Measurements from ENCODE around the gene COA1.

Gene COA1

DNA sequence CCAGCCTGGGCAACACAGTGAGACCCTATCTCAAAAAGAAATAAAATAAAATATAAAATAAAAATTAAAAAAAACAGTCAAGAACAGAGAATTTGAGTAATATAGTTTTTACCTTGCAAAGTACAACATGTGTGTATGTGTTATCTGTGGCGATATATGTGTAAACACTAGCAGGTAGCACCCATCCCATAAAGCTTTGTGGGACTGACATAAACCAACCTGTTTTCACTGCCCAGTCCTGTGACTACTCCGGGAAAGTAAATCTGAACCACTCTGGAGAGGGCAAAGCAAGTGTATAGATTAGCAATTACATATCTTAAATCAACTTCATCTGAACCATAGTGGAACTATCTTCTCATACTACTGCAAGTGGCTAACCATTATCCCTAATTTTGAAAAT lies 72.3 kb downstream of the COA1 start:
- DNase-seq (ENCODE audit: low read depth in 1 of 2, low spot score in 1 of 2), result no peak

DNA sequence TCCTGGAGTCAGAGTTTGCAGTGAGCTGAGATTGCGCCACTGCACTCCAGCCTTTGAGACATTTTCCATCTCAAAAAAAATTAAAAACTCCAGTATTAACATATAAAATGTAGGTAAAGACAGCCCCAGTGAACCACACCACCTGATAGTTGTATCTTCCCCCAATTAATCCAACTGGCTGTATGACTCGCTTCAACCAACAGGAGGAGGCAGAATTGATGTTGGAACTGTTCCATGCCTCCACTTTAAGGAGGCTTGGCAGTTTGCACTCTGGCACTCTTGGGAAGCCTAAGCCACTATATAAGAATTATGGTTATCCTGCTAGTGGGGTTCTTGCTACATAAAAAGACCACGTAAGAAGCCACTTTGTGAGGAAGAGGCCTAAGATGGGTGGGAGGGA lies 73.7 kb downstream of the COA1 start:
- no peak for DNase-seq (ENCODE audit: low read depth in 1 of 2, low spot score in 1 of 2)

DNA sequence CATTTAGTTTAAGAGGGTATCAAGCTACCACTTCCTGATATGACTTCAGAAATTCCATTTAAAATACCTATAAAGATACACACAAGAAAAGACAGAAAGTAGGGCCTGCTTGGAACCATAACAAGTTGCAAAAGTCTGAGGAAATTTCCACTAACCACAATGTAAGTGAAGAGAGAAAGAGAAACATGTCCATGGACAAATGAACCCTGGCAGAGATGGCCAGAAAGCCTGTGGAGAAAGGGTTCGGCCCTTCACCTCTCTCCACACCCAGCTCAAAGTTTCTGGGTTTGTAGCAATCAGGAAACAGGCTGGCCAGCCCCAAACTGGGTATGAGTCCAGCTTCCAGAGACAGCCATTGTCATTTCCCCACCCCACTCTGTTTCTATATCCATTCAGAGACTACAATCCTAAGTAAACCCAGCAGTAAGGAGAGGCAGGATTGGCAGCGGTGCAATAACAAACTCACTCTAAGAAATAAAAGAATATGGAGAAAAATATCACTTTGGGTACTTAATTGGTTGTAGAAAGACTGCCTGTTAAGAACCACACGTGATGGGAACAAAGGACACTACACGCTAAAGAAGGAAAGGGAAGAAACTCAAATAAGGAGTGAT lies 75.3 kb downstream of the COA1 start:
- no peak for DNase-seq (ENCODE audit: low read depth in 1 of 2, low spot score in 1 of 2)

DNA sequence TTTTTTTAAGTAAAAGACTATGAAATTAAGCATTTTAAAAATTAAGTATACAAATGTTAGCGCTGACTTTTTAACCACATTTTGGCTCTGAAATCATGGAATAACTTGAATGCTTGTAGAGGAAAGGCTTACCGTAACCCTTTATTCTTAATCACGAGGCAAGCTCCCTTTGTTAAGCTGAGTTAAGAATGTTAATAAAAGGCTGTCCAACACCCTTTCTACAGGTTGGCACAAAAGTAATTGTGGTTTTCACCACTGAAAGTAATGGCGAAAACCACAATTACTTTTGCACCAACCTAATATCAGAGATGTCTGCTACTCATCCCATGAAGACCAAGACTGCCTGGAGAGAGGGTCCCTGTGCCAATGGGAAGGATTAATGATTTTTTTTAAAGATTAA lies 75.9 kb downstream of the COA1 start:
- no peak for DNase-seq (ENCODE audit: low read depth in 1 of 2, low spot score in 1 of 2)

DNA sequence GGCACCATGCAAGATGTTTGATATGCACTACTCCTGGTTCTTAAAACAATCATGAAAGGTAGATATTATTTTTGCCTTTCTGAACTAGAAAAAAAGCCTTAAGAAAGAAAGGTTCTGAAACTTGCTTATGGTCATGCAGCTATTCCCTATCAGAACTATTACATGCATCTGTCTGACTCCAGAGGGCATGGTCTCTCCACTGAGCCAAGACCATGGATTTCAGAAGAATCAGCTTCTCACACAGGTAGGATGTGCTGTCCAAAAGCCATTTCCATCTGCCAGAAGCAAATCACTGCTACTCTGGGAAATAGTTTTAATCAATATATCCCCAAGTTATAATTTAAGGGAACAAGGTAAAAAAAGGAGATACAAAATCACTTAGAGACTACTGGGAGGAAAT lies 77.0 kb downstream of the COA1 start:
- DNase-seq (ENCODE audit: low read depth in 1 of 2, low spot score in 1 of 2), result no peak

DNA sequence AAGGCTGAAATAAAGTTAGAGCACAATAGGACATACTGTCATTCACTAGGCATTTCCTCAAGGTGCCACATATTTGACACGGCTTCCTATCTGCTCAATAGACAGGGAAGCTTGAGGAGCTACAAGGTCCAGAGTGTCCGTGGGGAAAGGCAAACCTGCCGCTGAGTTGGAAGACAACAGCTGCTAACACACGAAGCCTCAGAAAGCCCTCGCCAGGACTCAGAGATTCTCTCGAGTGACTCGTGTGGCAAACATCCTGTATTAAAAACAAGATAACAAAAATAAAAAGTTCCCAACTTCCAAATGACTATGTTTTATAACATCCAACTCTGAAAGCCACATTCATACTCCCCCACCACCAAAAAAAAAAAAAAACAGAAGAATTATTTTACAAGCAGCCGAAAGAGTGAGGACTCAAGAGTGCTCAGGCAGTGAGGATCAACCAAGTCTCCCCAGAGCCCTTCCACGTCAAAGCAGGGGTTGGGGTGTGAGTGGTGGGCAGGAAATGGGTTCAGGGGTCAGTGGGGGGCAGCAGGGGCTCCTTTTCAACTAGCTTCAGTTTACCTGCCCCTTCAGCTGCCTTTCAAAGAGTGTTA lies 78.8 kb downstream of the COA1 start:
- DNase-seq (ENCODE audit: low read depth in 1 of 2, low spot score in 1 of 2), result no peak

DNA sequence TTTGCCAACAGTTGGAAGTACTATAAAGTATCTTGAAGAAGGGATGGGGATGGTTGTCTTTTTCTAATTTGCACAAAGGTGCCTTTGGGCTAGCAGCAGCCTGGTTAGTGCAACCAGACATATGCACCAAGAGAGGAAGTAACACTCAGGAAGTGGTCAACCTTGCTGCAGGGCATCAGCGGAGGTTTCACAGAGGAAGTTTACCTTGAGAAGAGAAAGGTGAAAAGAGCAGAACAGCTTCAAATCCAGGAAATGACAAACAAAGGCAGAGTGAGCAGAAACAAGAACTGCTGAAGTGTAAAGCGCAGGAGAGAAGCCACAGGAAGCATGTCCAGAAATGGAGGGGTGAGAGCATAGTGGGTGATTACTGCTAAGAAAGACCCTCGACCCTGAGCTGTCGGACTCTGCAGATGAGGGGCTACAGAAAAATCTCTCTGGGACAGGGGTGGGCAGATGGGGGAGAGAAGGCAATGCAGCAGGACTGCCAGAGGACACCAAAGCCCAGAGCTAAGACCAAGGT lies 79.5 kb downstream of the COA1 start:
- peak in 1 of 2 donors; percentile 55 for DNase-seq (ENCODE audit: low read depth in 1 of 2, low spot score in 1 of 2)

DNA sequence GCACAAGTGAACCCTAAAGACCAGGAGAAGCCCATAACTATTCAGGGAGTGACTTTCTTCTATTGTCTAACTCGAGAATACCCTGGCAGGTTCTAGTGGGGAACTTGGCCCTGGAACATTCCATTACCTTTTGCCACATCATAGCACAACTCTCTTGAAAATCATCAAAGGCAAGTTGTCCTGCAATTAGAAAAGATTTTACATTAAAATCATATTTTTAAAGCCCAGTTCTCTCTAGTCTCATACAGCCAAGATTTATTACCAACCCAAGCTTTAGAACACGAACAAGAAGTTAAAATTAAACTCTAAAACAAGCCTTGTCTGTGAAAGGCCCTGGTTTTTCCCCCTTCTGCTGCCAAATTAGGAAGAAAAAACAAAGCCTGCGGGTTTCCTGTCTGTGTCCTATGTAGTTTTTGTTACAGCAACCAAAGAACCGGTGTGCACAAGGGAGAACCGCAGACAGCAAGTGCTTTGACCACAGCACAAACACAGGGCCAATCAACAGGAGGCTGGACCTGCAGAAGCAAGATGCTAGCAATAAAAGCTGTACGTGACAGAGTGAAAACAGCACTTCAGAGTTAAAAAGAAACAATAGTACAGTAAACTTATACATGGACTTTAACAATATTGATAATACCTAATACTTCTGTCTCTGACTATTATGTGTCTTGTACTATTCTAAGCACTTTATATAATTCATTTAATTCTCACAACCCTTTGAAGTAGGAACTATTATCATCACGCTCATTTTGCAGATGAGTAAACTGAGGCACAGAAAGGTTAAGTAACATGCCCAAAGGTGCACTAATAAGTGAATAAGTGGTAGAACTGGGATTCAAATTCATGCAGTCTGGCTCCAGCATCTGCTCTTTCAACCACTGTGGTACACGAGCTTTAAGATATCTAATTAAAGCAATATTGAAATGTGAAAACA lies 80.6 kb downstream of the COA1 start:
- DNase-seq (ENCODE audit: low read depth in 1 of 2, low spot score in 1 of 2), result peak in 1 of 2 donors; percentile 67

DNA sequence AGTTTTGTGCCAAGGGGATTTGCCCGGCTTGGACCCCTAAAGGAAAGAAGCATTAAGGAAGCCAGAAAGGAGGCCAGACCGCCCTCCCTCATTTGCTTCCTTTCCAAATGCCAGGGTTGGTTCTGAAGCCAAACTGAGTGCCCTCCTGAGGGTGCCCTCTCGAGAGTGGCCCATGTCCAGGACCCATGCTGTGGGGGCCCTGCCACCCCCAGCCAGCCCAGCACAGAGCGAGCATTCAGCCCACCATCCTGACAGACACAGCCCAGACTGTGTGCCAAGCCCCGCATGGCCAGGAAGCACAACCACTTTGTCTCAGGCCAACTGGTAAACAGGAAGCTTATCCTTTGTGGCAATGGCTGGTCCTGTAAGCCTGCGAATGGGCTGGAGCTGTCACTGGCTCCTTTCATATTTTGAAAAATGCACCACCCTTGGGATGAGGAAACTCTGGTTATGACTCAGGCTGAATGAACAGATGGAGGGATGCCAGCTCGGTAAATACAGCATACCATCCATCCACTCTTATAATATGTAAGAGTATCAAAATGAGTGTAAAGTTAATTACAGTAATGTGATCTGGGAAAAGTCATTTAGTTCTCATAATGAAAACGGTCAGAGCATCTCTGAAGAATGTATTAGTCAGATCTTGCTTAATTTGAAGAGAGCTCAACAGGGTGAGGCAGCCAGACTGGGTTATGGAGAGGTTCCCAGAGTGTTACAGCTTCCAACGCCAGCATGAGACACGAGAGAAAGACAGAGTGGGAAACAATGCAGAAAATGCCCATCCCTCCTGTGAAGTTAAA lies 81.5 kb downstream of the COA1 start:
- DNase-seq (ENCODE audit: low read depth in 1 of 2, low spot score in 1 of 2), result peak; percentile 19 to 59

DNA sequence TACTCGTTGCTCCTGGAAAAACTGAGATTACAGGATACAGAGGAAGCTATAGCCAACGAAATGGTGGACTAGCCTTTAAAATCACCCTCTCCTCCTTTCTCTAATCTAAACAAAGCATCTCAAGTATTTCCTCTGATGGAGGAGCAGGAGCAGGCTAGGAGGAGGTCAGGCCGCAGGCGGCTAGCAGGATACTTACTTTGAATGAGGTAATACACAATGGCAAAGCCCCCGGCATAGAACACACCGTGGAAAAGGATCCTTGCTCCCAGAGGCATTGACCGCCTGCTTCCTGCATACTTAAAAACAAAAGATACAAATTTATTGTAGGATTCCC lies 82.0 kb downstream of the COA1 start:
- no peak for DNase-seq (ENCODE audit: low read depth in 1 of 2, low spot score in 1 of 2)

DNA sequence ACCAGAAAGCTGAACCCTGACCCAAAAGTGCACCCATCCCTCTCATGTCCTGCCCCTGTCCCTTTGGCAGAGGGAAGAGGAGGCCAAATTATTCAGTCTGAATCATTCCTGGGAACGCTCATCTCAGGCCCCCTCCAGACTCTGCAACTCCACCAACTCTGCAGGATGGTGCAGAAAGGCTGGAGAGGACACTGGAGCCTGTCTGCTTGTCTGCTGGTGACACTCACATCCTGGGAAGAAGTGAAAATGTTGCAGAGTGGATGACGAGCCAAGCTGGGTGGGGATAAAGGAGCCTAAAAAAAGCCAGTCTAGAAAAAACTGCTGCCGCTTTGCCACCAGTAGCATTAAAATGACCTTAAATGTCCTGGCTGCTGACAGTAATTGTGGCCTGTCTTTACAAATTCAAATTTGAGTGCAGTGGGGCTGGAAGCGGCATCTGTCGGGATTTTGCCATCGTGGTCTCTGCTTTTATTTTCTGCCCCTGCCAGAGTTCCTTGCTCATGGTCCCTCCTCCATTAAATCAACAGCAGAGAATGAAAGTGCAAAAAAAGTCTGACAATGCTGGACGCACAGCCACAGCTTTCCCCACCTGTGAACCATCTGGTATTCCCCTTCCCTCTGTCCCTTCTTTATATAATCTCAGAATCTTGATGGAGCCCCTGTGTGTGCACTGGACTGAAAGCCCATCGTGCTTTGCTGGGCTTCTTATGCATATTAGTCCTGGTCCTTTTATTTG lies 82.6 kb downstream of the COA1 start:
- no peak for DNase-seq (ENCODE audit: low read depth in 1 of 2, low spot score in 1 of 2)

DNA sequence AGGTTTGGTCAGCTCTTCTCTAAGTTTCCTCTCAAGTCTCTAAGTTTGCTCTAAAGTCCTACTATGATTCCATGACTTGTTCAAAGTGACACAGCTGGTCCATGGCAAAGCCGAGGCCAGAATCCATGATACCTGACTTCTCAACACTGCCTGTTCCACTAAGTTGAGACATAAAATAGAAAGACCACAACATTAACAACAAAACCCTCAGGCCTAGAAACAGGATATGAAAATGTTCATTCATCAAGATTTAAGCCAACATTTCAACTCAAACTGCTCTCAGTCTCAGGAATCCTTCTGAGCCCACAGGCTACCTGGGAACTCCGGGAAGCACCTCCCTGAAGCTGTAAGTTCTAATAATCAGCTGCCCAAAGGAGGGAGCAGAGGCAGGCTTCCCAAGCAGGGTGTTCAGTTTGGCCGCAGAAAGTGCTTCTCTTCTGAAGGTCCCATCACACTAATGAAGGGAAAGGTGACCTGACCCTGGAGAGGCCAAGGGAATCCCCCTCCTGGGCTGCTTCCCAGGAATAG lies 83.6 kb downstream of the COA1 start:
- no peak for DNase-seq (ENCODE audit: low read depth in 1 of 2, low spot score in 1 of 2)

DNA sequence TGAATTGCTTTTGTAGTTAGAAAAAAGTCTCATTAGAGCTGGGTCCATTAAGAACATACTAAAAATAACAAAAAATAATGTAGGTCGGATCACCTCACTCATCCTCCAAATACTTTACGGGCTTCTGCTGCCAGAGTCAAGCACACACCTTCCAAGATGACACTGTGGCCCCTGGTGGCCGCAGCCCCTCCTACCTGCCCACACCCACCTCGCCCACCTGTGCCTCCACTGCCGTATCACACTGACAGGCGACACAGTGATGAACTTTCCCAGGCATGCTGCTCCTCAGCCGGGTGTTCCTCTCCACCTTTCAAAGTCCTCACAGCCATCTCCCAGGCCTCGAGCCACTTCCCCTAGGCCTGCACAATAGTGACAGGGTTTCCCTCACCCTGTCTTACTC lies 85.5 kb downstream of the COA1 start:
- no peak for DNase-seq (ENCODE audit: low read depth in 1 of 2, low spot score in 1 of 2)

DNA sequence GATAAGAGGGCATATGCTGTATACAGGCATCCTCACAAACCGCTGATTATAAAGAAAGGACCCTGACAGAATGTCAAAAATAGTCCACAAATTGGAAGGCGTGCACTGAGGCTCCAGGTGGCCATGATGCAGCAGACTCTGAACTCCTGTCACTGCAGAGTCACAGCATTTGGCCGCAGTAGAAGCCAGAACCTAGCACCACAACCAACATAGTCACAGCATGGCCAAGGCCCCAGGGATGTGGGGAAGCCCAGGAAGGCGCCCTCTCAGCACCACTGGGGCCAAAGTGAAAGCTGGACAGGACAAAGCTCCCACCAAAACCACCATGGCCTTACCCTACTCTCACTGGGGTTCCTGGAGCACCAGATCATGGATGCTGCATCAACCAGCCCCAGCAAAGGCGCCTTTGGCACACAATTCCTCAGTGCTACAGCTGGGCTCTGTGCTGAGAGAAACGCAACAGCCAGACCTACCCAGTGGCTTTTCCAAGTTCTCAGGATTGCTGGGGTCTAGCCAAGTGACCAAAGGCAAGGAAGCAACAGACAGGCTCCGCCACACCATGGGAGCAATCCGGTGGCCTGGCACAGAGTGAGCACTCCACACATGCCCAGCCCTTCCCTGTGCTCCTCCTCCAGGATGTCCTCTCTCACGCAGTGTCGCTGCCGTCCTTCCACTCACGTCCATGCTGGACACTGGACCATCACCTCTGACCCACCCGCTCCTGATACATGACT lies 86.3 kb downstream of the COA1 start:
- DNase-seq (ENCODE audit: low read depth in 1 of 2, low spot score in 1 of 2), result no peak

DNA sequence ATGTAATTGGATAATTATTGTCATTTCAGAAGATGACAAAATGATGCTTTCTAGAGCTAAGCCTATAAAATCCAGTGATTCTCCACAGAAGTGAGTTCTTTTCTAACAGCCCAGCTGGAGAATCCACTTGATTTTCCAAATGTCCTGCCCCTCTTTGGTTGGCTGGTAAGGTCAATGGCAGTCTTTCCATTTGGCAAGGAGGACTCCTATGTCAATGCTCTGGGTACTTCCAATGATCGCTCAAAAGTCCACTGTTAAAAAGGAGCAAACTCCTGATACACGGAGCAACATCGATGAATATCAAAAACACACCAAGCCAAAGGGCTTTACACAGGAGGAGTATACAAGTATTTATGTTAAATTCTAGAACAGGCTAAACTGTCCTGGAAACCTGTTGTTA lies 88.6 kb downstream of the COA1 start:
- no peak for DNase-seq (ENCODE audit: low read depth in 1 of 2, low spot score in 1 of 2)

DNA sequence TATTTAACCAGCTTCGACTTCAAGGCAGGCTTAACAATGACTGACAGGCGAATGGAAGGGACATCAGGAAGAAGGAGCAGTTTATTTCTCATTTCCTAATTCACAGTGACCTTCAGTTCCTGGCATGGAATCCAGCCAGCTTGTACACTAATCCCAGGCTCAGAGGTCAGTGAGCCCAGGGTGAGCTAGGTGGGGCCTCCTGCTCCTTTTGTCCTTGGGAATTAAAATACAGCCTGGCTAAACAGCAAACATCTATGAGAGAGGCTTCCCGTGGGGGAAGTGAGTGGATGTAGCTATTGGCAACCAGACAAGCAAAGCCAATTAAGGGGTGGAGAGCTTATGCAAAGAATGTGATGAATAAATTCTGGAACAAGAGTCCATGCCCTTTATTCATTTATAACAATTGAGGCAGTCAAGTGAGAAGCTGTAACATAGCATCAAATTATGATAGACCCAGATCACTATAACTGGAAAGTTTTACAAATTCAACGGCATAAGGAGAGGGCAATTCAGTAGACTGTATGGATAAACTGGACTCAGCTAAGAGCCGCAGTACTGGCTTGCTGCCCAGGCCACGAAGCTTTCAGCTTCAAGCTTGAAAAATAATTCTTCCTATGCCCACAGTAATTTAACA lies 89.3 kb downstream of the COA1 start:
- DNase-seq (ENCODE audit: low read depth in 1 of 2, low spot score in 1 of 2), result no peak

DNA sequence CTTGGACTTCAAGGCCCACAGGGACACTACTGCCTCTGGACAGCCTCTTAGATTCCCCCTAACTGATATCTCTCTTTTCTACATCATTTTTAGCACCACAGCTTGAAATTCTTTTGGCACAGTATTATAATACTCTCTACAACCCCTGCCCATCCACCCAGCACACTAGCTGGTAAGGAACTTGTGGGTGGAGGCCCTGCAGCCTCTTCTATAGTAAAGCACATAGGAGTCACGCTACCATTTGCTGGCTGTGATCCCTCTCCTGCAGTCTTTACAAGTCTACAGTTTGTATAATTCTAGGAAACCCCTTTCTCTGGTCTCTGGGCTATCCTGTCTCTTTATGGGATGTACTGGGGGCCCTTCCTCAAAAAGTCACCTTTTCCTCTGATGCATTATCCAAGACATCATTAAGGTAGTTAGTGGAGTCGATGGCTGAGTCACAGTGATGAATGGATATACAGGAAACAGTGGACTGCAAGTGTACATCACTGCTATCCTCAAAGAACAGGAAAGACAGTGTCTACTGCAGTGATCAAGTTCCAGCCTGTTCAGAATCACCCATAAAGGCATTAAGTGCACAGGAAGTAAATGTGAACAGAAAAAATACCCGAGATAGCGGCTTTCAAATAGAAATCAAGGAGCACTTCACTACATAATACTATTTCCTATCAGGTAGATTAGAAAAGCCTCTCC lies 92.1 kb downstream of the COA1 start:
- DNase-seq (ENCODE audit: low read depth in 1 of 2, low spot score in 1 of 2), result no peak

DNA sequence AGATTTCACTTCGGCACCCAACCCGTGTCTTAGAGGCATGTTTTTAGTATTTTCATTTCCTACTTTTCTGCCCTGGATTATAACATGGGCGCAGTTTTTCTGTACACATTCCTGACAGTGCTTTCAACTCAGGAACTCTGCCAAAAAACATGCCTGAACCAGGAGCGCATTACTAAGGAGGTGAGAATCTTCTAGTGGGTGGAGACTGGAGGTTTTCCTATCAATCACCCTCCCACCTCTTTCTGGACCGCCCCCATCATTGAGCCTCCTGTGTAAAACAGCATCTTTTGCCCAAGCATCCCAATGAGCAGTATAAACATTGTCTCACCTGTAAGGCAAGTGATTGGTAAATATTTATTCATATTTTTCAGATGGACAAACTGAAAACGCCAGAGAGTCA lies 93.2 kb downstream of the COA1 start:
- no peak for DNase-seq (ENCODE audit: low read depth in 1 of 2, low spot score in 1 of 2)

DNA sequence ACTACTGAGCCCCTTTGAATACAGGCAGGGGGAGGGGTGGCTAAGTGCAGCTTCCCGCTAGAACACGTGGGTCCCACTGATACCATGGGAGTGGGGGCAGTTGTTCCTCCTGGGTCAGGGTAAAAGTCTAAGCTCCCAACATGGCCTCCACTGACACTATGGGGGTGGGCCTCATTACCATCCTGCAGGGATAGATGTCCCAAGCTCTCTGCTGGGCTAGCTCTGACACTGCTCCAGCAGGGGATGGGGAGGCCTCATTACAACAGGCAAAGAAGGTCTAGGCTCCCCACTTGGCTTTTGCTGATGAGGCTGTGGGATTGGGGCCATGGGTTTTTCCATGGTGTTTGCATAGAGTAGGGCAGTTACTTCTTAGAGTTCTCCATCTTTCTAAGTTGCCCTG lies 94.9 kb downstream of the COA1 start:
- no peak for DNase-seq (ENCODE audit: low read depth in 1 of 2, low spot score in 1 of 2)
